ENCODE data around the gene ASPSCR1.
A peak's percentile ranks its signal among the peaks of the same experiment; 100 is the strongest.

The ASPSCR1 gene

DNA sequence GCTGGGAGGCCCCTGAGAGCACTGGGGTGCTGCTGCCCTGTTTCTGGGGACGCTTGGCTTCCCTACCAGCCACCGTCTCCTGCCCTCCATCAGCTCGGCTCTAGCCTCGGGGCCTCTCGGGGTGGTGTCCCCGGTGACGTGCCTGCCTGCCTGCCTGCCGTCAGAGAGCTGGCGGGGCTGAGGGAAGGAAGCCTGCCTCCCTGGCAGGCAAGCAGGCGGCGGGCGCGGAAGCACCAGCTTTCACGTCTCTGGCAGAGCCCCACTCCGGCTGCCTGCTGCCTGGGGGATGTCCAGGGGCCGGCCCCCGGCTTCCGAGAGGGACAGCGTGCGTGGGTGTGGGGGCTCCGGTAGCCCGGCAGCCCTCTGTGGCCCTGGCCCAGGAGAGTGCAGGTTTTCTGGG lies 35.9 kb downstream of the ASPSCR1 start:
- DNase-seq (ENCODE audit: low spot score): peak; percentile 71

DNA sequence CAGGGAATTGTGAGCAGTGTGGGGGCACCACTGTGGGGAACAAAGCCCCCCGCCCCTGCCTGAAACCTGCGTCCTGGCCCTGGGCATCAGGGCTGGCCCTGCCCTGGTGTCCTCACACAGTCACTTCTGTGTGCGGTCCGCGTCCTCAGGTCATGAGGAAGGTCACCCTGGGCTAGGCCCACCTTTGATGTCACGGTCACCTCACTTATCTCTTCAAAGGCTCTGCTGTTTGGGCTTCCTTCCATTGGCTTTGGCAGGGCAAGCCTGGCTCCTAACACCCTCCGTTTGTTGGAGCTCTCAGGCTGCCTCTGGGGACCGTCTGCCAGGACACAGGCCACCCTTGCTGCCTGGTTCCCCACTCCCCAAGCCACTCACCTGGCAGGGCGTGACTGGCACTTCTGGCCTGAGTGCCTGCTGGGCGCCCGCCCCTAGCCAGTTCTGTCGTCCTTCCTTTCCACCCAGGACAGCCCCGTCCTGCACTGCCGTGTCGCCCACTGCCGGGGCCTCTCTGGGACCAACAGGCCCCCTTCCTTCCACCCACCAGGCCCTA lies 36.4 kb downstream of the ASPSCR1 start:
- DNase-seq (ENCODE audit: low spot score): no peak

DNA sequence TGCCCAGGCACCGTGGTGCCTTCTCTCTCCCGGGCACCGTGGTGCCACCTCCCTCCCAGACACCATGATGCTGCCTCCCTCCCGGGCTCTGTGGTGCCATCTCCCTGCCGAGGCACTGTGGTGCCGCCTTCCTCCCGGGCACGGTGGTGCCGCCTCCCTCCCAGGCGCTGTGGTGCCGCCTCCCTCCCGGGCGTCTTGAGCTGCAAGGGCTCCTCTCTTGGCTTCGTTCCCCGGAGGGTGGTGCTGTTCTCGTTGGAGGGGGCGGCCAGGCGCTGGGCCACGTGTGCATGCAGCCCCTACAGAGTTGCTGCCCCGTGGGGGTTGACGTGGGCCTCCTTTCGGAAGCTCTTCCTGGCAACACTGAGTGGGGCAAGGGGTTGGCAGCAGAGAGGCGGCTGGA lies 37.0 kb downstream of the ASPSCR1 start:
- DNase-seq (ENCODE audit: low spot score): no peak

DNA sequence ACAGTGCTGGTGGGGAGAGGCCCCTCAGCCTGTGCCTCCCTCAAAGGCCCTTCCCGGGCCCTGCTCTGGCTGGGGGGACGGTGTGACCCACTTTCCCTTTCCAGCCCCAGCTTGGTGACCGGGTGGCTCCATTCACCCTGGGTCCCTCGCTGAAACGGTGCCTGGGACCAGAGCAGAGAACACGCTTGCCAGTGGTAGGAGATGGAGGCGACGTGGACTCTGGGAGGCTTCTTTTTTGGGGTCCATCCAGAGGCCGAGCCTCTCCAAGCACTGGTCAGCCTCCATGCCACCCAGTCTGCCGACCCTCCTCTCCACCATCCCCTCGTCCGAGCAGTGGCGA lies 37.5 kb downstream of the ASPSCR1 start:
- no peak for DNase-seq (ENCODE audit: low spot score)

DNA sequence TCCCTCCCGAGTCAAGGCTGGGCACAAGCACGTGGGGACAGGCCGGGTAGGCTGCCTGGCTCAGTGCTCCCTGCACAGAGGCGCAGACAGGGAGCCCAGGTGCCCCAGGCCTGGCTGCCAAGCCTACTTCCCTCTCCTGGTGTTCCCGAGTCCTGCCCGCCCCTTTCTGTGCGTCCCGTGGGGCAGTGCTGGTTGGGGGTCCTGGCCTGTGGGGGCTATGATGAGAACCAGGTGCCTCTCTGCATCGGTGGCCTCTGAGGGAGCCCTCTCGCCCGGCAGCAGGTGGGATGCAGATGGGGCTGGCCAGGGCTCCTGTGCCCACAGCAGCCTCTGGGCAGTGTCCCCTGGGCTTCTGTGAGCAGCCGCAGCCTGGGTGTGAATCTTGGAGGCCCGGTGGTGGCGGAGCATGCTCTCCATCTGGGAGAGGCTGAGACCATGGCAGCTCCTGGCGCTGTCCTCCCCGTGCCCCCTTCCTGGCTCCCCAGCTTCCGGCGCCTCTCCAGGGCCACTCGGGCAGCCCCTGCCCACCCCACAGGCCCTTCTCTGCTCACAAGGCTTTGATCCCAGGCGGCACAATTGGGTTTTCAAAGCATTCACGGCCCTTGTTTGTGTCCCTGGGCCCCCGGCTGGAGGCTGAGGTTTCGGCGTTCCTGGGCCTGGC lies 38.0 kb downstream of the ASPSCR1 start:
- no peak for DNase-seq (ENCODE audit: low spot score)

DNA sequence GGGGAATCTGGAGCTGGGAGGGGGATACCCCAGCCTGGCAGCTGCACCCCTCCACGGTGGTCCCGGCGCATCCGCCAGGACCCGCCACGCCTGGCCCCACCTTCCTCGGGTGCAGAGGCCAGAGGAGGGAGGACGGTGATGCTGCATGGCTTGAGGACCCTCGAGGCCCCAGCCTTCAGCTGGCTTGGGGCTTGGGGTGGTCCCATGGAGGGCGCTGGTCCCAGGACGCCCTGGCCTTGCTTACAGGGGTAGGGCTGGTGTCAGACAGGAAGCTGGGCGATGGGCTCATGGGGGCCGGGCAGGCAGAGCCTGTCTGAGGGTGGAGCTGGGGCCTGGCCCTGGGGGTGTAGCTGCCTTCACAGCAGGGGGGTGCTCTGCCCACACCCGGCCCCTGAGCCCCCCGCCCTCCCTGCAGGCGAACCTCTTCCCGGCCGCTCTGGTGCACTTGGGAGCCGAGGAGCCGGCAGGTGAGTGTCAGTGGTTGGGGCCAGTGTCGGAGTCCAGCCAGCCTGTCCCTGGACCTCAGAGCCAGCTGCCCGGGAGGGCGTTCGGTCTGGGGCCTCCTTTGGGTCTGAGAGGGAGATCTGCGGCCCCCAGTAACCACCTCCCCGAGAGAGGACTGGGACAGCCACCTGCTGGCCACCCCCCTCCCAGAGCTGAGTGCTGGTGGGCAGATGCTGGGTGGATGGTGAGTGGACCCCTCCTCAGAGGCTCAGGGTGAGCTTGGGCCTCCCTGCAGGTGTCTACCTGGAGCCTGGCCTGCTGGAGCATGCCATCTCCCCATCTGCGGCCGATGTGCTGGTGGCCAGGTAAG lies 38.8 kb downstream of the ASPSCR1 start:
- no peak for DNase-seq (ENCODE audit: low spot score)

DNA sequence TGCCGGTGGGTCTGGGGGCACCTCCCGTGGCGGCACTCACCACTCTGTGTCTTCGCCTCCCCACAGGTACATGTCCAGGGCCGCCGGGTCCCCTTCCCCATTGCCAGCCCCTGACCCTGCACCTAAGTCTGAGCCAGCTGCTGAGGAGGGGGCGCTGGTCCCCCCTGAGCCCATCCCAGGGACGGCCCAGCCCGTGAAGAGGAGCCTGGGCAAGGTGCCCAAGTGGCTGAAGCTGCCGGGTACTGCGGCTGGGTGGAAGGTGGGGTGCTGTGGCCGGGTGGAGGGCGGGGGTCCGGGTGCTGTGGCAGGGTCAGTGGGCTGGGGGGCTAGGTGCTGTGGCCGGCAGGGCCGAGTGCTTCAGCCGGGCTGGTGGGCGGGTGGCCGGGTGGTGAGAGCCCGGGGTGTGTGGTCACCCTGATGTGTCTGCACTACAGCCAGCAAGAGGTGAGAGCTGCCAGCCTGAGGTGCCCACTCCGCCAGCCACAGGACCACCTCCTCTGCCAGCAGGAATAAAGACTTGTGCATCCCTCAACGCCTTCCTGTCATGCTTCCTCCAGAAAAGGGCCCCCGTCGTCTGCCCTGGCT lies 39.5 kb downstream of the ASPSCR1 start:
- no peak for DNase-seq (ENCODE audit: low spot score)

DNA sequence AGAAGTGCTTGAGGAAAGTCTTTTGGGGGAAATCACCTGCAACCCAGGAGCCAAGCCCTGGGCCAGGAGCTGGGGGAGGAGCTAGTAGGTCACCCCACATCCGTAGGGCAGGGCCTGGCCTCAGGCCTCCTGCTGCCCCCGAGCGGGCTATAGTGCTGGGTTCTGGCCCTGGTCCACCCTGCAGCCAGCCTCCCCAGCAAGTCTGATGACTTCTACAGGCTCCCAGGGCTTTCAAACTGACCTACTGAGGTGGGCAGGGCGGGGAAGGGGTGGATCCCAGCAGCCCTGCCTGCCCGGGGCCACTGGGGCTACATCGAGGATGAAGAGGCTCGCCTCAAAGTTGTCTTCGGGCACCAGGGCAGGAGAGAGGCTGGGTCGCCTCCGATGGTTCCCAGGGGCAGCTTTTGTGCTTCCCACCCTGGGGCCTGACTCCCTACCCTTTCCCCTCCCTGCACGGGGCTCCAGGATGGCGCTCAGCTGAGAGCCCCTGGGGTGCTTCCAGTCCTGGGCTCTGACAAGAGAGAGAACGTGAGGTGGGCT lies 40.3 kb downstream of the ASPSCR1 start:
- no peak for DNase-seq (ENCODE audit: low spot score)

DNA sequence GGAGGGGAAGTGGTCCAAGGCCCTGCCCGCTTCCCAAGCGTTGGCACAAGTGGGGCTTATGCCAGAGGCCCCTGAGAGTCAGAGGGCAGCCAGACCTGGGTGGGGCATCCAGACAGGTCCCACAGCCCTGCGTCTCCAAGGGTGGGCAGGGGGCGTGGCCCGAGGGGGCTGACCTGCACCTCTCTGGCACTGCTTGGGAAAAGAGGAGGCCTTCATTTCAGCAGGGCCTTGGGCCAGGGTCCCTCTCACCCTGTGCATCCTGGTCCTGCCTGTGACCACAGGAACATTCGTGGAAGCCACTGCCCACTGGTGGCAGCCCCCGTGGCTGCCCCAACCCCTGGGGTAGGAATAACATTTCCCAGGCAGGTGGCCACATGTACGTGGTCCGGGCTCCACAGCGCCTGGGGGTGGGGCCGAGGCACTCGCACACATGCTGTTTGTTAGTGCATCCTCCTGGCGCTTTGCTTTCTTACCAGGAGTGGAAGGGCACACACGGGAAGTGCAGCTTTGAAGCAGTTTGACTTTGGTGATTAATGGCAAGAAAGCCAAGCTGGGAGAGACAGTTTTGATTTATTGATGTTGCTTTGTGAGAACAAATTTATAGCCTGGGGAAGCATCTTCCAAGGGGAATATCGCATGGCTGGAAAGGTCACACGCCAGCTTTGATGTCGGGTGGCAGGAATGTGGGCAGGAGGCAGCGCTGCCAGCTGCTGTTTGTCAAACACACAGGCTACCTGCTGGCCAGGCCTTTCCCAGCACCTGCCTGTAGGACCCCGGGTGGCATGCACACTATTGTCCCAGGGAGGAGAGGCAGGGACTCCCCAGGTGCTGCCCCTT lies 40.9 kb downstream of the ASPSCR1 start:
- no peak for DNase-seq (ENCODE audit: low spot score)

DNA sequence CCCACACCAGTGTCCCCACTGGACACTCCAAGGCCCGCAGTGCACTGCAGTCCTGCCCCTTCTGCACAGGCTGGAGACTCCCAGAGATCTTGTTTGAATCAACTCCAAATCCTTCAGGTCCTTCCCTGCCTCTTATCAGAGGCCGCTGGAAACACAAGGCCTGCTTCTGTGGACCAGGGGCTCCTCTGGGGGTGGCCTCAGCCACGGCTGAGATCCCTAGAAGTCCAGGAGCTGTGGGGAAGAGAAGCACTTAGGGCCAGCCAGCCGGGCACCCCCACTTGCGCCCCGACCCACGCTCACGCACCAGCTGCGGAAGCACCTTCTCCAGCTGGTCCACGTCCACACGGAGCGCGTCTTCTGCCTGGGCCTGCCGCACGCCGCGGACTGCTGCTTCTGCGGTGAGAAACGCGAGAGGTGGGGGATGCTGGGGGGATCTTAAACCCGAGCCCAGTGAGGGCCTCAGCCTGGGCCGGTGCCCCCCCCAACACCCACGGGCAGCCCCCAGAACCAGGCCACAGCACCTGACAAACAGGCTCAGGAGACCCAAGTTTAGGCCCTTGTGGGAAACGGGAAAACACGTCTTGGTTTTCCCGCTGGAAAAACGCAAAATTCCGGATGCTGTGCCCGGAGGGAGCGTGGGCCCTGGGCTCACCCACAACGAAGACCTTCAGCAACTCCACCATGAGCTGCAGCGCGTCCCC lies 41.7 kb downstream of the ASPSCR1 start:
- no peak for DNase-seq (ENCODE audit: low spot score)

DNA sequence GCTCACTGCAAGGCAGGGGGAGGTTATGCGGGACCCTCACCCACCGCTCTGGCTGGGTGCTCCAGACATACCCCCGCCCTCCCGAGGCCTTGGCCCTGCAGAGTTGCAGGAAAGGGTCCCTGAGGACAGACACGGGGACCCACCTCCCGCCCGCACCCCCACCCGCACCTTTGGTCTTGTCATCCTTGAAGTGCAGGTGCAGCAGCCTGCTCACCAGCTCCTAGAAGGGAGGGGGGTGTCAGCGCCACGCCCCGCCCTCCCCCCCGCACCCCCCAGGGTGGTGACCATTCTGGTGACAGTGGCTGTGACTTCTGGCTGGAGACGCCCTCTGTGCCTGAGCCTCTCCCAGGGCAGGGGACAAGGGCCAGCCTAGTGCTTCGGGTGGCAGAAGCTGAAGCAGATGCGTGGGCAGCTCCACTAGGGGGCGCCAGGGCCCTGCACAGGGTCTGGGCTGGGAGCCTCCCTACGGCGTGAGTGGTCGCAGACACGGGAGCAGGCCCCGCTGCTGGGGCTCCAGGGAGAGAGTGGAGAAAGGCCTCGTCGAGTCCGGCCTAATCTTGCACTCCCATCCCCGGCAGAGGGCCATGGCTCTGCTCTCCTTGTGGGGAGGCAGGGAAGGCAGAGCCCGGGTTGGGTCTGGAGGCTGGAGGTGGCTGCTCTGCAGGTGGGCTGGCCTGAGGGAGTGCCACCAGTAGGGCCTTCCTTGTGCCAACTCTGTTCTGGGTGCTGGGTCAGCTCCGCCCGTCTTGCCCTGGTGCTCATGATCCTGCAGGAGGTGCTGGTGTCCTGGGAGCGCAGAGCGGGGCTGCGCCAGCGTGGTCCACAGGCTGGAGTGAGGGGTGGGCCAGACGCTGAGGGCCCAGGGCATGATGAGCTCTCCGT lies 42.5 kb downstream of the ASPSCR1 start:
- no peak for DNase-seq (ENCODE audit: low spot score)

DNA sequence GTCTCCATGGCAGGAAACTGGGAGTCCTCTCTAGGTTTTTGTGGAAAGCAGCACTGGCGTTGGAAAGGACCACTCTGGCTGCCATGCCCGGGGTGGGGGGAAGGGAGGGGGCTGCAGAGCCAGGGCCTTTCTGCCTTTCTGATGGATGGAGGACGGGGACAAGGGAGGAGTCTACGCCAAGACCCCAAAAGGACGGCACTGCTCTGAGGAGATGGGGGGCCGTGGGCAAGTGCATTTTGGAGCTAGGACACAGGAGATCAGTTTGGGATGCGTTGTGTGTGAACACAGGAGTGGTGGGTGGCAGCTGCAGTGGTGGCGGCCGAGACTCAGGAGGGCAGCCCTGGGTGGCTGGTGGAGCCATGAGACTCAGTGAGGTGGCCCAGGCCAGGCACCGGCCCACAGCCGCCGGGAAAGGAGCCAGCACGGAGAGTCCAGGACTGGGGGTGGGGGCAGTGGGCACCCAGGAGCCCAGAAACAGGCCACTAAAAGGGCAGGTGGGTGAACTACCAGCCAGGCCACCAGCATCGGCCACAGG lies 43.2 kb downstream of the ASPSCR1 start:
- no peak for DNase-seq (ENCODE audit: low spot score)

DNA sequence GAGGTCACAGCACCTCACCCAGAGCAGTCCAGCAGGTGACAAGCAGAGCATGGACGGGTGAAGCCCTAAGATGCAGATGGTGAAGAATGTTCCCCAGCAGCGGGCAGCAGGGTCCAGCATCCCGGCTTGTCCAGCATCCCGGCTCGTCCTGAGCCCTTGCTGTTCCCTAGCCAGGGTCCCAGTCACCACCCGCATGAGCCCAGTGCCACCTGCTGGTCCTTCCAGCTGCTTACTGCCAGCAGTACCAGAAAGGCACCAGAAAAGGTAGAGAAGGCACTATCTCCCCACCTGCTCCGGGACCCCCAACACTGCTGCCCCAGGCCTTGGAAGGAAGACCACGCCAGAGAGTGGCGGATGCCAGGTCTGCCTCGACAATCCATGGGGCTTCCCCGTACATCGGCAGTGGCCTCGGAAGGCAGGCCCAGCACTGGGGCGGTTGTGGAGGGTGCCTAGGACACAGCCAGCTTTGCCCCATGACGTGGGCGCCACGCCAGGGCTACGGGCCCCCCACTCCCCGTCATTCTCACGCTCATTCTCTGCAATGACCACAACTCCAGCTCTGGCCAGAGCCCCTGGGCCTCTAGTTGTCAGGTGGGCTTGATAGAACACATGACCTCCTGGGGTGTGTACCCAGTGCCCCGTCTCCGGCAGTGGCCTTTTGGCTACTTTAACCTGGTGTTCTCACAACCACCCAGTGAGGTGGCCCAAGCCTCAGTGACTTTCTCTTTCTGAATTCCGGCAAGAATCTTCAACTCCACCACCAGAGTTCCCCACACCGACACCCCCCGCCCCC lies 43.9 kb downstream of the ASPSCR1 start:
- peak; percentile 81 for DNase-seq (ENCODE audit: low spot score)

DNA sequence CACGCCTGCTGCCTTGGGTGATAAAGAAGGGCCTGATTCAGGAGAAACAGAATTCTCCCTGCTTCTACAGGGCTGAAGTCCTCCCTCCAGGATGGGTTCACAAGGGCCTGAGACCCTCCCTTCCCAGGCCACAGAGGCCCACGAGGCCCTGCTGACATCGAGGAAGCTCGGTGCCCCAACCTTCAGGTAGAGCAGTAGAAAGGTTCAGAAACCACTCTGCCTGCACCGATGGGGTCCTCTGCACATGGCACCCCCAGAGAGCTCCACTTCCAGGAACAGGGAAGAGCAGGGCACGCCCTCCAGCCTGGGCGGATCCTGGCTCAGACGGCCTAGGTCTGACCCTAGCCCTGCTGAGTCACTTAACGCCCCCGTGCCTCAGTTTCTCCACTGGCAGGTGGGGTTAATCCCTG lies 44.5 kb downstream of the ASPSCR1 start:
- no peak for DNase-seq (ENCODE audit: low spot score)

DNA sequence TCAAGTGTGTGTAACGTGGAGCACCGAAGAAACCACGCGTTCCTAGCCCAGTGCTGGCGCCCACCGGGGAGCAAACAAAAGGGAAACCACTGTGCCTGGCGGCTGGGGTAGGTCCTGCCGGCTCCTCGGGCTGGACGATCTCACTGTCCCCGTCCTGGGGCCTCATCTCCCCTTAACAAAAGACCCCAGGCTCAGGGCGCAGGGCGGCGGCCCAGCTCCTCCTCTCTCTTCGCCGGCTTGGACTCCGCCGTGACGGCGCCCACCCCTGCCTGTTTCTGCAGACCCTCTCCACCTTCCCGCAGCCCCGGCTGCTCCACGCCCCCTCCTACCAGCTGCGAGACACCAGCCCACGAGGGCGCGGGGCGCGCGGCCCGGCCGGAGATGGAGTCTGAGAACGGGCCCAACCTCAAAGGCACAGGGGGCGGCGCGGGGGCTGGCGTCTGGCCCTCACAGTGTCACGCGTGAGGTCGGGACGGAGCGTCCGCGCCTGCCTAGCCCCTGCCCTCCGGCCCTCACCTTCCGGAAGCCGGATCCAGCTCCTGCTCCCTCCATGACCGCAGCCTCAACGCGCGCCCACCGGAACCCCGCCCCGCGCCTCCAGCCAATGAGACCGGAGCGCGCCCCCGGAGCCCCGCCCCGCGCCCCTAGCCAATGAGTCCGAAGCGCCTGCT lies 45.0 kb downstream of the ASPSCR1 start, which contains the start of gene CENPX:
TSS of gene CENPX (minus strand) at position 569 of the 671 bp plus-strand sequence. CDS start at position 552, 17 bp downstream.
- no peak for DNase-seq (ENCODE audit: low spot score)

DNA sequence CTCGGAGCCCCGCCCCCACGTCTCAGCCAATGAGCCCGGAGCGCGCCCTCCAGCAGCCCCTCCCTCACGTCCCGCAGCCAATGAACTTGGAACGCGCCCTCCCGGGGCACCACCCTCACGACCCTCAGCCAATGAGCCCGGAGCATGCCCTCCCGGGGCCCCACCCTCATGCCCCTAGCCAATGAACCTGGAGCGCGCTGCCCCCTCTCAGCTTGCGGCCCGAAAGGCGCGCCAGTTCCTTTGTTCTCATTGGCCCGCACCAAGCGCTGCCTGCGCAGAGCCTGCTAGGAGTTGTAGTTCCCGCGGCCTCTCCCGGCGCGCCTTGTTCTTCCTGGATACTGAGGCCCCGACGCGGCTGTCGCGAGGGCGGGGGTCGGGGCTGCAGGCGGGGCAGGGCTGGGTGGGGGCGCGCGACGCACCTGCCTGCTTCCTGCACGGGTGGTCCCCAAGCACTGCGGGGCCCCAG lies 45.6 kb downstream of the ASPSCR1 start, which contains the start of gene LRRC45:
TSS of gene LRRC45 (plus strand) at position 325 of the 466 bp plus-strand sequence. CDS start 339 bp downstream, outside the sequence.
- DNase-seq (ENCODE audit: low spot score): peak; percentile 99

DNA sequence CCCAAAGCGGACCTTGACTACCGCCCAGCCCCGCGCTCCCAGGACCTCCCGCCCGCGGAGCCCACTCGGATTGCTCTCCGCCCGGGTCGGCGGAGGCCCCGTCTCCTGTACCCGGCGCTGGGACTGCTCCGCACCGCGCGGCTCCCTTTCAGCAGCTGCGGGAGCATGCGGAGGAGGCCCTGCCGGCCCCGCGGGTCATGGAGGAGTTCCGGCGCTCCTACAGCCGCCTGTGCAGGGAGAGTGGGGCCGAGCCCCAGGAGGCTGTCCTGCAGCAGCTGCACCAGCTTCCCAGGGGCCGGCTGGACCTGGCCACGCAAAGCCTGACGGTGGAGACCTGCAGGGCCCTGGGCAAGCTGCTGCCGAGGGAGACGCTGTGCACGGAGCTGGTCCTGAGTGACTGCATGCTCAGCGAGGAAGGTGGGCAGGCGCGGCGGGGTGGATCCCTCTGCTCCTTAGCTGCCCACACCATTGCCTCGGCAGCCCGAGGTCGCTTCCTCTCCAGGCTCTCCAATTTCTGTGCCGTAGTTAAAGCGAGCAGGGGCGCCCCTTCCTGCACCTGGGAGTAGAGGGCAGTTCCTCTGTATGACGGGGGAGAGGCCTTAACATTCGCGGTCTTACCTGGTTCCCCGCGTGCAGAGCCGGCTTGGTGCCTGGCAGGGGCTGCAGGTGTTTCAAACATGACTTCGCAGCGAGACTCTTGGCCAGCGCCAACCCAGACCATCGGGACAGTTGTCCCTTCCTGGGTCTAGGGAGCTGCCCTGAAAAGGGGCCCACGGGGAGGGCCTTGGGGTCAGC lies 46.2 kb downstream of the ASPSCR1 start:
- DNase-seq (ENCODE audit: low spot score): no peak
